Choroid plexus epithelial cell (primary cell): ENCODE measurements around the gene MGST2.
A peak's percentile ranks its signal among the peaks of the same experiment; 100 is the strongest.

Experiments used
- DNase-seq: peaks from one replicate; pipeline ENCODE4 v3.0.0-alpha.2; 2010; ENCODE audit warnings: low read depth
- H3K4me3 ChIP-seq: 2 replicates; pipeline ENCODE4 v1.5.1; 2011; ENCODE audit warnings: low read depth, mild to moderate bottlenecking, control low read depth, low read length, moderate library complexity
- CTCF ChIP-seq: conservative IDR thresholded peaks from 2 replicates; pipeline ENCODE4 v1.5.1; 2011; ENCODE audit warnings: low read depth, mild to moderate bottlenecking, control low read depth, inconsistent platforms, low read length, moderate library complexity

Gene MGST2

GRCh38 chr4:139655116-139655515 lies 10.5 kb upstream of the MGST2 start:
- H3K4me3 ChIP-seq: no peak overlapping the region
- TF ChIP-seq CTCF: peak; percentile 69
- DNase-seq: peak; percentile 77

DNA sequence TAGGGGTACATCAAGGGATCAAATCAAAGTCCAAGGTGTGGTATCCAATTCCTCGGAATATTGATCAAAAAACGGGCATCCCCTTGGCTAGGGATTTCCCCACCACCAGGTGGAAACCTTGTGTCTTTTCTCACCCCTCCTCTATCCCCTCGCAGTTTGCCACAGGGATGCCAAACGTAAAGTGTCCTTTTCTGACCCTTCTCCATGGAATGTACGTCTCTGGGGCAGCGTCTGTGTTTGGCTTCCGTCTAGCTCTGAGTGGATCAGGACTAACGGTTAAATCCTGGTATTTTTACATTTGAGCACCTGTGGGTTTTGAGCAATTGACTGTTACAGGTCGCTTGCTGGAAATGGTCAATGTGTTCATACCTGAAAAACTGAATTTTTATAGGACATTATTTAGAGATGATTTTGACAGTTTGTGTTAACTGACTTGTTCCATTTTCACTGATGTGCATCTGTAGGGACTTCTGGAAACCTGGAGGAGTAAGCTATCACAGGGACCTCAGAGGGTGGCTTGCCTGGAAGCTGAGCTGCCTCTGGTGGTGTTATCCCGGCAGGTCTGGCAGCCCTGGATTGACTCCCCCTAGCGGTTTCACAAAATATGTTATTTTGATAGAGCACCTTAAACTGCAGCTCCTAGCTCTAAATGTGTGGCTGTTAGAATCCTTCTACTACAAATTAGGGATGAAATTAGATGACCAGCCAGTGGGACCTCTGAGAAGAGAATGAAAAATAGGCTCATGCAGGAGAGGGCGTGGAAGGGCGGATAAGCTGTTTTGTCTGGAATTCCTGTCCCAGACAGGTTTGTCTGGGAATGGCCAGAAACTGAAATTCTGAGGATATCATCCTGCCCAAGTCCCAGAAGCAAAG lies 8.8 kb upstream of the MGST2 start:
- peak; percentile 94 for TF ChIP-seq CTCF
- DNase-seq: peak; percentile 88
- H3K4me3 ChIP-seq: no peak overlapping the region

GRCh38 chr4:139658185-139658584 lies 7.4 kb upstream of the MGST2 start:
- DNase-seq: no peak
- H3K4me3 ChIP-seq: no peak overlapping the region
- no peak for TF ChIP-seq CTCF

DNA sequence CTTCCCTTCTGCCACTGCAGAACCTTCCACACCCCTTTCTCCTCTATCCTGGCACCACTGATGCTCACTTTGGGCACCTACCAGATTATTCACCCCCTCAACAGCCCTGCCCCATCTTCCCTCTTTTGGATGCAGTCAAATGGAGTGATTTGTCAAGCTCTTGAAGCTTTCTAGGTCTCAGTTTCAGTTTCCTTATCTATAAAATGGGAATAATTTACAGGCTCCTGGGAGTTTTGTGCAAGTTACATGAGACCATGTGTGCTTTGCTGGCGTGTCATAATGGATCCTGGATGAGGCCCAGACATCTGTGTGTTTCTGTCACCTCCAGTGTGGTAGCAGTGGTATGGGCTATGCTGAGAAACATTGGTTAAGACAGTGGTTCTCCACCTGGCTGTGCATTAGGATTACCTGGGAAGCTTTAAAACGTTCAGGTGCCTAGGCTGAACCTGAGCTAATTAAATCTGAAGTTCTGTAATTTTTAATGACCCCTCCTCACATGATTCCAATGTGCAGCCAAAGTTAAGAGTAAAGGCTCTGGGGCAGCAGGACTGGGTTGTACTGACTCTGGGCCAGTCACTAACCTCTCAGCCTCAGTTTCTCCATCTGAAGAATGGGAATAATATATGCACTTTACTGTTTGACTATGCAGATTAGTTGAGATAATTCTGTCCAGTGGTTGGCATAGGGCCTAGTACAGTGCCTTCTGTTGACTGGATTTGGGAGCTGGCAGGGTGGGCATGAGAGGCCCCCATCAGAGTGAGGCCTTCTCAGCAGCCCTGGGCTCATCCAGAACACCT lies 6.8 kb upstream of the MGST2 start:
- TF ChIP-seq CTCF: no peak
- no peak overlapping the region for H3K4me3 ChIP-seq
- no peak for DNase-seq

GRCh38 chr4:139659735-139660424 lies 5.7 kb upstream of the MGST2 start:
- no peak for DNase-seq
- H3K4me3 ChIP-seq: no peak overlapping the region
- no peak for TF ChIP-seq CTCF

DNA sequence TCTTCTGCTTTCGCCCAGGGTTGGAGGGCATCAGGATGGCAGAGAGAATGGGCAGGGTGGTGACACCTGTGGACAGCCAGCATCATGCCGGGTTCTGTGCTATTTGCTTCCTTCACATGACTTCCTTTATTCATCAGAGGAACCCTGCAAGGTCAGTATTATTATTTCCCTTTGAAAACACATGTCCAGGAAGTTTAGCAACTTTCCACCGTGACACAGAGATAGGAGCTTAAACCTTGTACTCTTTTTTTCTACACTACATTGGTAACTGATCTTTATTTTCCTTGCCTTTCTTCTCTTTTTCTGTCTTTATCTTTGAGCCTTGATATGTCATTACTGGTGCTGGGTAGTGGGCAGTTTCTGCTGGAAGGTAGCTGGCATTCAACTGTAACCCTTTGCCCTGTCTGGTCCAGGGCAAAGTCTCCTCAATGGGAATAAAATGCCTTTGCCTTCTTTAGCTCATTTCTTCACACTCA lies 5.0 kb upstream of the MGST2 start:
- TF ChIP-seq CTCF: no peak
- no peak overlapping the region for H3K4me3 ChIP-seq
- peak; percentile 50 for DNase-seq
